GM18508 (cell line): ENCODE data around the gene COG4.
"Not testable (repeated sequence)": the region's sequence is repeated elsewhere in the genome, so short reads cannot be mapped to it uniquely, and the experiment has no call there.

ENCODE experiments used
- ATAC-seq: cut with Tn5 transposase; IDR thresholded peaks from one replicate; pipeline ENCODE4 v1.9.1; 2021; ENCODE audit warnings: moderate number of reproducible peaks; ENCODE audit not compliant: insufficient read depth, unreplicated experiment

COG4 gene

GRCh38 chr16:70465999-70466804, 57.2 kb downstream of the COG4 start:
- ATAC-seq: no peak

GRCh38 chr16:70463235-70463634, 60.1 kb downstream of the COG4 start:
- ATAC-seq: no peak

- ATAC-seq: no peak
Measured at GRCh38 chr16:70460737-70461261, 62.6 kb downstream of the COG4 start.

- ATAC-seq: no peak
Measured at GRCh38 chr16:70457446-70458166, 65.7 kb downstream of the COG4 start.

- no peak for ATAC-seq
Measured at GRCh38 chr16:70455910-70456309, 67.4 kb downstream of the COG4 start.

GRCh38 chr16:70454222-70455034, 68.9 kb downstream of the COG4 start, which contains the start of gene FCSK:
Gene FCSK, plus strand, starts transcription at chr16:70454595. Its CDS starts 8,596 bp downstream, at chr16:70463191.
- ATAC-seq: peak; percentile 44

GRCh38 chr16:70453892-70454221, 69.5 kb downstream of the COG4 start:
- no peak for ATAC-seq

- ATAC-seq: no peak
Measured at GRCh38 chr16:70453117-70453891, 70.0 kb downstream of the COG4 start.

GRCh38 chr16:70451004-70451340, 72.4 kb downstream of the COG4 start:
- ATAC-seq: not testable (repeated sequence)

- not testable (repeated sequence) for ATAC-seq
Measured at GRCh38 chr16:70450142-70451003, 73.0 kb downstream of the COG4 start.

- ATAC-seq: no peak
Measured at GRCh38 chr16:70448075-70448474, 75.3 kb downstream of the COG4 start.

GRCh38 chr16:70444249-70445063, 78.9 kb downstream of the COG4 start:
- ATAC-seq: no peak

- ATAC-seq: no peak
Measured at GRCh38 chr16:70442344-70442743, 81.0 kb downstream of the COG4 start.

GRCh38 chr16:70441406-70441990, 81.9 kb downstream of the COG4 start:
- no peak for ATAC-seq

GRCh38 chr16:70440009-70440692, 83.2 kb downstream of the COG4 start:
- ATAC-seq: no peak

GRCh38 chr16:70438969-70439862, 84.1 kb downstream of the COG4 start, which contains the start of gene ST3GAL2:
Gene ST3GAL2, minus strand, starts transcription at chr16:70439100. Its CDS starts 40,570 bp downstream, at chr16:70398530.
- ATAC-seq: no peak
